GM12874 (cell line): ENCODE data around the gene KLHL3.

Experiments
- CTCF ChIP-seq: IDR thresholded peaks from 2 replicates; pipeline ENCODE4 v1.5.1; 2011; ENCODE audit warnings: low read depth, mild to moderate bottlenecking, control low read depth, low read length, moderate library complexity; ENCODE audit not compliant: insufficient read depth

Gene KLHL3

GRCh38 chr5:137612576-137612975 lies 123.3 kb downstream of the KLHL3 start:
- no peak for TF ChIP-seq CTCF

- no peak for TF ChIP-seq CTCF
These were observed 124.0 kb downstream of the KLHL3 start for GRCh38 chr5:137611794-137612435.

DNA sequence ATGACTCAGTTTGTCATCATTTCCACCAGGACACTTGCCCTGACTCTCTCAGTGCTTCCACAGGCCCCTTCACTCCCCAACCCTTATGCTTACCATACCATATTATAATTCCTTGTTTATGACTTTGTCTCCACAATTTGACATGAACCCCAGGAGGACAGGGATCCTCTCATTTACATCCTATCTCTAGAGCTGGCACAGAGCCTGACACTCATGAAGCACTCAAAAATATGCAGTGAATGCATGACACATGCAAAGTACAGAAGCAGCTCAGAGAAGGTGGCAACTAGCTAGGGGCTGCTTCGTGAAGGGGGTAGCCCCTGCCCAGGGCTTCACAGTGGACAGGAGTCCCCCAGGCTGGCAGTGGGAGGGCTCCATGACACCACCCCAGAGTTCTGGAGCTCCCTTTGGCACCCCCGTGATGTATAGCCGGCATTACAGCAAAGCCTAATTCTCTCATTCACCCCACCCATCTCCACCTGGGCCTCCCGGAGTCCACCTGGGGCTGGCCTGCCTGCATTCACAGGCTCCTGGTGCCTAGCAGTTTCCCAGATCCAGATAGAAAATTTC lies 124.8 kb downstream of the KLHL3 start:
- TF ChIP-seq CTCF: no peak

DNA sequence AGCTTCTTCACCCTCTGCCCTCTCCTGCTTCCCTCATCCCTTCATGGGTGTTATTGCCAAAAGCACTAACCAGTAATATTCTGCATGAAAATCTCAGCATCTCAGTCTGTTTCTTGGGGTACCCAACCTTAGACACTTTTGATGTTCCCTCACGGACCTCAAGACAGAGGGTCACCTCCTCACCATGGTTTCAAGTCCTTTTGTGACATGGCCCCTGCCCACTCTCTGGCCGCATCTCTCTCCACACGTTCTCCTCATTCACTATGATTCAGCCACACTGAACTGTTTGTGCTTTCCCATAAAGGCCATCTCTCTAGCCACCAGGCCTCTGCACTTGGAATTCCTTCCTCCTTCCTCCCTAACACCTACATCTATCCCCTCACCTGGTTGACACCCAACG lies 125.3 kb downstream of the KLHL3 start:
- no peak for TF ChIP-seq CTCF

DNA sequence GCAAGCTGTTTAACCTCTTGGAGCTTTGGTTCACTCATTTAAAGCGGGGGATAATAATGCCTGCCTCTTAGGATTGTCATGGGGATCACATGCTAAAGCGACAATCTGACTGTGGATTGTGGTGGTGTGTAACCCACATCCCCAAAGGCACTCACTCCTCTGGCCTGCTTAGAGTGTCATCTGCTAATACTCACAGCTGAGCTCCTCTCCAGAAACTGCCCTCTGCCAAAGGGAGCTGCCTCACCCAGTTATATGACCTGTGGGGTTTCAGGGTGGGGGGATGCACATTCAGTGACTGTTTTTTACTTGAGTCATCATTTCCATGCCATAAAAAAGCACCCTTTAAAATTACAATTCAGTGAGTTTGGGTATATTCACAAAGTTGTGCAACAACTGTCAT lies 126.8 kb downstream of the KLHL3 start:
- TF ChIP-seq CTCF: no peak

GRCh38 chr5:137607771-137608170 lies 128.1 kb downstream of the KLHL3 start:
- TF ChIP-seq CTCF: no peak

- TF ChIP-seq CTCF: no peak
These were observed 129.5 kb downstream of the KLHL3 start for GRCh38 chr5:137606401-137606800.

DNA sequence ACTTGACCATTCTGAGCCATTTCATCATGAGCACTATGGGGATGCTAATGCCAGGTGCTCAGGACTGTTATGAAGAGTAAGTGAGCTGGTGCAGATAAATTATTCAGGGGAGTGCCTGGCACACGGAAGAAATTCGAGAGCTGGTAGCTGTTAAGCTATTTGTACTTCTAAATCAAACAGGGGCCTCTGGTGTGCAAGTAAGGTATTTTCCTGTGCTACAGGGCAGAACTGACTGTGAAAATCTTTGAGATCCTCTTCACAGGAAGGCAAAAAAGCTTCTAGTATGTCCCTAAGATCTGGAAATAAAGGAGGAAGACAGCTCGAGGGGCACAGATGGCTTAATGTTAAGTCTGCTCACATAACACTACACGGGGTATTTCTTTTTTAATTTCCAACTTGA lies 130.5 kb downstream of the KLHL3 start:
- no peak for TF ChIP-seq CTCF
